GM18909 (cell line): ENCODE data around the gene UBE2E1.

Source experiments
- ATAC-seq: cut with Tn5 transposase; IDR thresholded peaks from one replicate; pipeline ENCODE4 v1.9.1; 2021; ENCODE audit warnings: mild to moderate bottlenecking; ENCODE audit not compliant: unreplicated experiment, poor library complexity

Gene UBE2E1

GRCh38 chr3:23805633-23806533 lies at the start of gene UBE2E1:
TSS of gene UBE2E1 (plus strand) at chr3:23805955. CDS start at chr3:23807270, 1,315 bp downstream.
- ATAC-seq: peak; percentile 68

- no peak for ATAC-seq
Measured at GRCh38 chr3:23756206-23756840, 49.4 kb upstream of the UBE2E1 start.

GRCh38 chr3:23758253-23758838 lies 47.4 kb upstream of the UBE2E1 start:
- ATAC-seq: no peak

GRCh38 chr3:23760325-23760724 lies 45.4 kb upstream of the UBE2E1 start:
- ATAC-seq: peak; percentile 35

GRCh38 chr3:23760871-23761373 lies 44.8 kb upstream of the UBE2E1 start:
- peak; percentile 40 for ATAC-seq

GRCh38 chr3:23761440-23761896 lies 44.3 kb upstream of the UBE2E1 start:
- ATAC-seq: peak; percentile 37

GRCh38 chr3:23762214-23762613 lies 43.5 kb upstream of the UBE2E1 start:
- ATAC-seq: peak; percentile 79

GRCh38 chr3:23762759-23763477 lies 42.8 kb upstream of the UBE2E1 start:
- ATAC-seq: no peak

- ATAC-seq: no peak
Measured at GRCh38 chr3:23764407-23764806, 41.3 kb upstream of the UBE2E1 start.

- ATAC-seq: no peak
Measured at GRCh38 chr3:23767546-23767945, 38.2 kb upstream of the UBE2E1 start.

- ATAC-seq: no peak
Measured at GRCh38 chr3:23775254-23775909, 30.4 kb upstream of the UBE2E1 start.

GRCh38 chr3:23776352-23776891 lies 29.3 kb upstream of the UBE2E1 start:
- no peak for ATAC-seq

GRCh38 chr3:23778446-23778845 lies 27.3 kb upstream of the UBE2E1 start:
- ATAC-seq: no peak

GRCh38 chr3:23779841-23780240 lies 25.9 kb upstream of the UBE2E1 start:
- no peak for ATAC-seq

GRCh38 chr3:23781051-23781450 lies 24.7 kb upstream of the UBE2E1 start:
- no peak for ATAC-seq

- no peak for ATAC-seq
Measured at GRCh38 chr3:23781871-23782270, 23.9 kb upstream of the UBE2E1 start.

GRCh38 chr3:23785097-23785645 lies 20.6 kb upstream of the UBE2E1 start:
- no peak for ATAC-seq

- ATAC-seq: no peak
Measured at GRCh38 chr3:23785882-23786281, 19.9 kb upstream of the UBE2E1 start.

GRCh38 chr3:23791678-23792077 lies 14.1 kb upstream of the UBE2E1 start:
- ATAC-seq: no peak
